Adrenal gland (tissue), 12 donors: Measurements from ENCODE around the gene PPP2R5C. TPM values are rescaled to one million over a fixed set of nuclear protein-coding genes. Genes with fewer than 3 reads are reported as not detected.

Experiments
- DNase-seq, 7 donors: peaks; one replicate each; pipeline ENCODE4 v3.0.0-alpha.2; 2019 to 2020
- H3K27ac ChIP-seq, 5 donors: fragments of 200-600 bp; sonication (generic) in 4 of 5; 1 replicate in 3 of 5; 2 replicates in 2 of 5; pipeline versions ENCODE4 v1.5.1 to v1.8.0; 2016 to 2020; ENCODE audit warnings: mild to moderate bottlenecking in 1 of 5
- H3K27me3 ChIP-seq: fragments of 200-600 bp; 2 replicates; pipeline ENCODE4 v1.8.0; 2021
- H3K36me3 ChIP-seq, 2 donors: fragments of 200-600 bp; replicated peaks in 1 of 2; 1 replicate in 1 of 2; 2 replicates in 1 of 2; pipeline versions ENCODE4 v1.5.1 to v1.8.0; 2018 to 2022
- H3K4me1 ChIP-seq, 2 donors: fragments of 200-600 bp; replicated peaks in 1 of 2; 1 replicate in 1 of 2; 2 replicates in 1 of 2; pipeline versions ENCODE4 v1.5.1 to v1.8.0; 2018 to 2021
- H3K4me3 ChIP-seq, 4 donors: fragments of 200-600 bp; sonication (generic) in 3 of 4; one replicate each; pipeline ENCODE4 v1.5.1; 2016 to 2018
- H3K9me3 ChIP-seq, 3 donors: fragments of 200-600 bp; sonication (generic) in 1 of 3; replicated peaks in 1 of 3; 1 replicate in 2 of 3; 2 replicates in 1 of 3; pipeline versions ENCODE4 v1.5.1 to v1.8.0; 2016 to 2021
- CTCF ChIP-seq, 6 experiments: fragments of 450-650 bp in 4 of 6; fragments of 200-600 bp in 2 of 6; sonication (generic) in 1 of 6; IDR thresholded peaks; 1 replicate in 5 of 6; 2 replicates in 1 of 6; pipeline versions ENCODE4 v1.5.1 to v1.8.0; 2016 to 2021; ENCODE audit warnings: antibody characterized with exemption in 6 of 6, mild to moderate bottlenecking in 2 of 6, moderate library complexity in 1 of 6
- POLR2A ChIP-seq, 2 donors: fragments of 450-650 bp; IDR thresholded peaks; one replicate each; pipeline ENCODE4 v1.6.1; 2017; ENCODE audit warnings: antibody characterized with exemption in 2 of 2, mild to moderate bottlenecking in 2 of 2, moderate library complexity in 1 of 2
- WGBS, 4 donors: extraction: QIAGEN DNeasy Blood & Tissue Kit in 2 of 4; methylation state at CpG; one replicate each; pipeline versions ENCODE4 v1.1.5 to v1.1.7; 2013 to 2017; 5-methylcytosine and 5-hydroxymethylcytosine counted together
- intact Hi-C, 2 donors: fragments of 100-400 bp; cut with DNase I; formaldehyde crosslinking; loops; one replicate each; pipeline versions ENCODE4 v1.14.1 to v1.15.0; 2022 to 2023
- polyA plus RNA-seq, 3 donors: library from polyadenylated mRNA; stranded (reverse); fragments of 200-250 nt in 2 of 3; fragments of 350-450 nt in 1 of 3; fragmentation: Illumina TruSeq in 1 of 3; extraction: RNeasy Lipid Tissue Mini Kit (QIAGEN cat#74804) in 1 of 3; gene quantifications; one replicate each; pipeline ENCODE4 v1.2.3, GENCODE V29; 2013 to 2014
- total RNA-seq, 9 donors: library from RNA; depleted of rRNA in 4 of 9; stranded (reverse); fragments of >200 nt in 4 of 9; fragments of 120-200 nt in 1 of 9; fragmentation: NEBNext Ultra II Directional in 1 of 9; extraction: Animal tissue kit (Norgen Biotek cat#: 25700) in 1 of 9; gene quantifications; one replicate each; pipeline versions ENCODE4 v1.1.0 to v1.2.4, GENCODE V29; 2013 to 2023
- donor health status: healthy with polysubstance abuse.
- donor health status: Bipolar disorder and iron deficiency.
- donor health status: DM: yes; HTN: yes; CAD: no.
- donor health status: DM: no; HTN: no; CAD: no.
- donor health status: DM: no; HTN: no; CAD: no.
- donor health status: DM: yes; HTN: yes; CAD: no.

PPP2R5C gene
- total and polyA plus RNA-seq, 12 donors: 66.5 to 216 (median 134) TPM

- DNase-seq: peak in 1 of 7 donors; percentile 41
- Histone ChIP-seq H3K4me1 (peaks cover 46 to 76% of the 10 kb centered on the region in 2 donors), H3K36me3 (peaks cover 0 to 6% of the 10 kb centered on the region in 2 donors), H3K27ac (peak overlapping the region; percentile 66 to 92 (median 88)), H3K9me3 (no peaks in the 10 kb centered on the region), H3K27me3 (no peaks in the 10 kb centered on the region), H3K4me3 (no peak overlapping the region)
- TF ChIP-seq CTCF (IDR thresholded peaks at IDR 0.05) (no peak), POLR2A (IDR thresholded peaks at IDR 0.05) (no peak)
- intact Hi-C loops: no loop called here
- WGBS, 4 donors: 45 to 53% (median 48%) methylated on average over 6 of the region's 6 CpGs
Observed at GRCh38 chr14:101834800-101835547, 73.5 kb downstream of the PPP2R5C start.

- 54 to 69% (median 57%) methylated on average over 9 to 11 of the region's 11 CpGs for WGBS, 4 donors
- intact Hi-C loops: no loop called here
- H3K36me3 ChIP-seq: peaks cover 0 to 6% of the 10 kb centered on the region in 2 donors
- peaks cover 46 to 71% of the 10 kb centered on the region in 2 donors for H3K4me1 ChIP-seq
- H3K9me3 ChIP-seq: no peaks in the 10 kb centered on the region
- no peak for TF ChIP-seq POLR2A (IDR thresholded peaks at IDR 0.05)
- TF ChIP-seq CTCF (IDR thresholded peaks at IDR 0.05): no peak
- H3K27me3 ChIP-seq: no peaks in the 10 kb centered on the region
- DNase-seq: no peak
- H3K27ac ChIP-seq: peak overlapping the region; percentile 66 to 92 (median 88)
- H3K4me3 ChIP-seq: no peak overlapping the region
Observed at GRCh38 chr14:101835566-101835965, 74.1 kb downstream of the PPP2R5C start.

GRCh38 chr14:101836135-101836534, 74.6 kb downstream of the PPP2R5C start:
- peak overlapping the region in 1 of 4 donors; percentile 38 for H3K4me3 ChIP-seq
- peaks cover 0 to 6% of the 10 kb centered on the region in 2 donors for H3K36me3 ChIP-seq
- no peaks in the 10 kb centered on the region for H3K9me3 ChIP-seq
- TF ChIP-seq POLR2A (IDR thresholded peaks at IDR 0.05) (peak in 1 of 2 donors; percentile 85), CTCF (IDR thresholded peaks at IDR 0.05) (no peak)
- intact Hi-C loops: no loop called here
- no peaks in the 10 kb centered on the region for H3K27me3 ChIP-seq
- H3K4me1 ChIP-seq: peaks cover 46 to 71% of the 10 kb centered on the region in 2 donors
- DNase-seq: peak; percentile 63 to 76 (median 71)
- 22 to 35% (median 27%) methylated on average over 8 of the region's 8 CpGs for WGBS, 4 donors
- peak overlapping the region; percentile 66 to 95 (median 91) for H3K27ac ChIP-seq

GRCh38 chr14:101838476-101838875, 77.0 kb downstream of the PPP2R5C start:
- peak overlapping the region in 2 of 5 donors; percentile 17 to 63 for H3K27ac ChIP-seq
- peak in 6 of 7 donors; percentile 68 to 80 (median 76) for DNase-seq
- H3K36me3 ChIP-seq: peaks cover 0 to 6% of the 10 kb centered on the region in 2 donors
- intact Hi-C loops: no loop called here
- H3K4me3 ChIP-seq: no peak overlapping the region
- 85 to 91% (median 88%) methylated on average over 5 of the region's 5 CpGs for WGBS, 4 donors
- no peaks in the 10 kb centered on the region for H3K9me3 ChIP-seq
- H3K27me3 ChIP-seq: no peaks in the 10 kb centered on the region
- peaks cover 35 to 56% of the 10 kb centered on the region in 2 donors for H3K4me1 ChIP-seq
- TF ChIP-seq POLR2A (IDR thresholded peaks at IDR 0.05) (no peak), CTCF (IDR thresholded peaks at IDR 0.05) (no peak)
